Mesothelial cell of epicardium (in vitro differentiated cells): Measurements from ENCODE around the gene THRB. TPM values are rescaled to one million over a fixed set of nuclear protein-coding genes. Genes with fewer than 3 reads are reported as not detected.

Experiments used
- DNase-seq, 2 experiments: peaks; one replicate each; pipeline ENCODE4 v3.0.0; 2021; ENCODE audit warnings: low spot score in 2 of 2; ENCODE audit not compliant: unreplicated experiment in 2 of 2
- H3K27ac Mint-ChIP-seq: 2 replicates; pipeline ENCODE4 v1.8.0; 2021; ENCODE audit warnings: mixed read lengths
- H3K27me3 Mint-ChIP-seq: 2 replicates; pipeline ENCODE4 v1.8.0; 2021; ENCODE audit warnings: low read depth, mixed read lengths
- H3K36me3 Mint-ChIP-seq: 2 replicates; pipeline ENCODE4 v1.8.0; 2021; ENCODE audit warnings: mixed read lengths
- H3K4me1 Mint-ChIP-seq: 2 replicates; pipeline ENCODE4 v1.8.0; 2021; ENCODE audit warnings: mixed read lengths
- H3K4me3 Mint-ChIP-seq: 2 replicates; pipeline ENCODE4 v1.8.0; 2021; ENCODE audit warnings: mild to moderate bottlenecking, moderate library complexity, mixed read lengths
- H3K9me3 Mint-ChIP-seq: 2 replicates; pipeline ENCODE4 v1.8.0; 2021; ENCODE audit warnings: mixed read lengths
- CTCF ChIP-seq: fragments of 200-600 bp; sonication (generic); IDR thresholded peaks from one replicate; pipeline ENCODE4 v1.5.0; 2021; ENCODE audit warnings: antibody characterized with exemption; ENCODE audit not compliant: unreplicated experiment
- total RNA-seq: library from RNA; stranded (reverse); gene quantifications from 3 replicates; pipeline ENCODE4 v1.2.1, GENCODE V29; 2021

Gene THRB
- total RNA-seq, 1 donor from 2014 or later: 3.4 TPM

- Mint-ChIP-seq H3K9me3 (no peaks in the 10 kb centered on the region), H3K27me3 (no peaks in the 10 kb centered on the region), H3K36me3 (no peaks in the 10 kb centered on the region), H3K4me3 (no peak overlapping the region), H3K4me1 (peaks cover 10% of the 10 kb centered on the region), H3K27ac (no peak overlapping the region)
- no peak for TF ChIP-seq CTCF
- DNase-seq: no peak
Measured at GRCh38 chr3:24287755-24288450, 206.7 kb downstream of the THRB start.

- Mint-ChIP-seq H3K27ac (no peak overlapping the region), H3K4me1 (peaks cover 10% of the 10 kb centered on the region), H3K9me3 (no peaks in the 10 kb centered on the region), H3K4me3 (no peak overlapping the region), H3K36me3 (no peaks in the 10 kb centered on the region), H3K27me3 (no peaks in the 10 kb centered on the region)
- no peak for TF ChIP-seq CTCF
- DNase-seq: no peak
Measured at GRCh38 chr3:24286405-24286804, 208.2 kb downstream of the THRB start.

- H3K27me3 Mint-ChIP-seq: peaks cover 6% of the 10 kb centered on the region
Measured at GRCh38 chr3:24278543-24278942, 216.1 kb downstream of the THRB start.

GRCh38 chr3:24273491-24273890, 221.2 kb downstream of the THRB start:
- no peak for DNase-seq
- no peak overlapping the region for H3K4me3 Mint-ChIP-seq
- H3K36me3 Mint-ChIP-seq: no peaks in the 10 kb centered on the region
- TF ChIP-seq CTCF: no peak
- no peaks in the 10 kb centered on the region for H3K9me3 Mint-ChIP-seq
- peaks cover 6% of the 10 kb centered on the region for H3K27me3 Mint-ChIP-seq
- H3K27ac Mint-ChIP-seq: peak overlapping the region; percentile 21
- peaks cover 19% of the 10 kb centered on the region for H3K4me1 Mint-ChIP-seq

More at GRCh38 chr3:24278543-24278942, 216.1 kb downstream of the THRB start:
- Mint-ChIP-seq H3K4me3 (no peak overlapping the region), H3K27ac (no peak overlapping the region), H3K36me3 (no peaks in the 10 kb centered on the region), H3K9me3 (no peaks in the 10 kb centered on the region), H3K4me1 (peaks cover 1% of the 10 kb centered on the region)
- no peak for TF ChIP-seq CTCF
- DNase-seq: no peak

- no peak for TF ChIP-seq CTCF
- peaks cover 6% of the 10 kb centered on the region for H3K27me3 Mint-ChIP-seq
- H3K27ac Mint-ChIP-seq: no peak overlapping the region
- H3K4me1 Mint-ChIP-seq: peaks cover 19% of the 10 kb centered on the region
- H3K36me3 Mint-ChIP-seq: no peaks in the 10 kb centered on the region
- no peak overlapping the region for H3K4me3 Mint-ChIP-seq
- no peaks in the 10 kb centered on the region for H3K9me3 Mint-ChIP-seq
- no peak for DNase-seq
Measured at GRCh38 chr3:24272875-24273274, 221.8 kb downstream of the THRB start.
